Calu3 (cell line): ENCODE measurements around the gene KRTAP11-1. TPM values are rescaled to one million over a fixed set of nuclear protein-coding genes. Genes with fewer than 3 reads are reported as not detected.

Source experiments
- BruUV-seq: library from RNA; stranded (reverse); fragments of 400-500 nt; replicated peaks from 2 replicates; lab custom pipeline; 2021; lab: Mats Ljungman, UMichigan
- CTCF ChIA-PET: fragments of 300-600 bp; sonication (Branson Sonifier 250); formaldehyde crosslinking; loops from one replicate; lab custom pipeline; 2022; ENCODE audit warnings: antibody characterized with exemption; lab: Charles Lee
- DNase-seq: peaks from one replicate; pipeline ENCODE4 v3.0.0; 2022
- H3K27ac Mint-ChIP-seq: one replicate; pipeline ENCODE4 v1.8.0; 2022; ENCODE audit warnings: mixed read lengths; ENCODE audit not compliant: unreplicated experiment
- H3K27me3 Mint-ChIP-seq: one replicate; pipeline ENCODE4 v1.8.0; 2022; ENCODE audit warnings: mixed read lengths; ENCODE audit not compliant: unreplicated experiment
- H3K36me3 Mint-ChIP-seq: one replicate; pipeline ENCODE4 v1.8.0; 2022; ENCODE audit warnings: mild to moderate bottlenecking, moderate library complexity, mixed read lengths; ENCODE audit not compliant: insufficient read depth, unreplicated experiment
- H3K4me1 Mint-ChIP-seq: one replicate; pipeline ENCODE4 v1.8.0; 2022; ENCODE audit warnings: mild to moderate bottlenecking, low read depth, mixed read lengths; ENCODE audit not compliant: unreplicated experiment
- H3K4me3 Mint-ChIP-seq: one replicate; pipeline ENCODE4 v1.8.0; 2022; ENCODE audit warnings: mild to moderate bottlenecking, low read depth, moderate library complexity, mixed read lengths; ENCODE audit not compliant: unreplicated experiment
- H3K9me3 Mint-ChIP-seq: one replicate; pipeline ENCODE4 v1.8.0; 2022; ENCODE audit warnings: low read depth, mixed read lengths; ENCODE audit not compliant: unreplicated experiment
- CTCF ChIP-seq: fragments of 200-600 bp; IDR thresholded peaks from one replicate; pipeline ENCODE4 v1.8.0; 2022; ENCODE audit warnings: antibody characterized with exemption; ENCODE audit not compliant: unreplicated experiment
- intact Hi-C: fragments of 100-400 bp; cut with micrococcal nuclease; formaldehyde crosslinking; loops from one replicate; pipeline ENCODE4 v1.10.0; 2022; ENCODE audit not compliant: unreplicated experiment
- total RNA-seq: library from RNA; stranded (reverse); gene quantifications from 2 replicates; pipeline ENCODE4 v1.2.3, GENCODE V29; 2022

KRTAP11-1 gene
- total RNA-seq, 1 experiment from 2014 or later, result not detected

GRCh38 chr21:30831194-30831765 is 50.1 kb downstream of the KRTAP11-1 start:
- BruUV-seq, result no TSS peak
- H3K36me3 Mint-ChIP-seq, result no peaks in the 10 kb centered on the region
- no peak overlapping the region for H3K27ac Mint-ChIP-seq
- H3K9me3 Mint-ChIP-seq, result peaks cover 2% of the 10 kb centered on the region
- CTCF ChIA-PET, result no interaction called here
- TF ChIP-seq CTCF, result no peak
- intact Hi-C loops, result no loop called here
- H3K4me3 Mint-ChIP-seq, result no peak overlapping the region
- H3K27me3 Mint-ChIP-seq, result no peaks in the 10 kb centered on the region
- no peak for DNase-seq
- no peaks in the 10 kb centered on the region for H3K4me1 Mint-ChIP-seq

Other genes with a start within 250 kb of the KRTAP11-1 start
- not detected in 2 replicates for gene KRTAP20-2, start 246.4 kb downstream of the KRTAP11-1 start, total RNA-seq
- gene KRTAP20-3, start 238.7 kb downstream of the KRTAP11-1 start, total RNA-seq, result not detected in 2 replicates
- gene KRTAP21-3, start 162.8 kb downstream of the KRTAP11-1 start, total RNA-seq, result not detected in 2 replicates
- gene KRTAP21-2, start 134.3 kb downstream of the KRTAP11-1 start, total RNA-seq, result not detected in 2 replicates
- not detected in 2 replicates for gene KRTAP21-1, start 126.2 kb downstream of the KRTAP11-1 start, total RNA-seq
- gene KRTAP8-1, start 68.3 kb downstream of the KRTAP11-1 start, total RNA-seq, result not detected in 2 replicates
- gene KRTAP7-1, start 51.8 kb downstream of the KRTAP11-1 start, total RNA-seq, result not detected in 2 replicates
- not detected in 2 replicates for gene KRTAP19-8, start 156.9 kb upstream of the KRTAP11-1 start, total RNA-seq